H9 (cell line): ENCODE data around the gene PPP1R2B. TPM values are rescaled to one million over a fixed set of nuclear protein-coding genes. Genes with fewer than 3 reads are reported as not detected.

Experiments used
- DNase-seq: peaks from one replicate; pipeline ENCODE4 v3.0.0-alpha.2; 2017
- H2AFZ ChIP-seq: one replicate; pipeline ENCODE4 v1.6.1; 2013; ENCODE audit warnings: mild to moderate bottlenecking, low read length, control low read depth, moderate library complexity
- H2AK5ac ChIP-seq: 2 replicates; pipeline ENCODE4 v1.6.1; 2013; ENCODE audit warnings: low read length, control low read depth, mixed read lengths; ENCODE audit not compliant: insufficient read length
- H2BK120ac ChIP-seq: one replicate; pipeline ENCODE4 v1.6.1; 2013; ENCODE audit warnings: low read depth, mild to moderate bottlenecking, low read length, control low read depth, inconsistent platforms; ENCODE audit not compliant: poor library complexity, severe bottlenecking
- H2BK12ac ChIP-seq: 2 replicates; pipeline ENCODE4 v1.6.1; 2013; ENCODE audit warnings: low read length, control low read depth, mixed read lengths, low read depth; ENCODE audit not compliant: insufficient read length
- H2BK15ac ChIP-seq: 2 replicates; pipeline ENCODE4 v1.6.1; 2013; ENCODE audit warnings: low read depth, low read length, control low read depth
- H2BK20ac ChIP-seq: one replicate; pipeline ENCODE4 v1.6.1; 2013; ENCODE audit warnings: low read depth, mild to moderate bottlenecking, low read length, control low read depth, inconsistent platforms; ENCODE audit not compliant: poor library complexity, severe bottlenecking
- H2BK5ac ChIP-seq: 2 replicates; pipeline ENCODE4 v1.6.1; 2013; ENCODE audit warnings: low read length, control low read depth, mixed read lengths; ENCODE audit not compliant: insufficient read length
- H3K14ac ChIP-seq: 2 replicates; pipeline ENCODE4 v1.6.1; 2013; ENCODE audit warnings: low read length, control low read depth; ENCODE audit not compliant: insufficient read depth
- H3K18ac ChIP-seq: 2 replicates; pipeline ENCODE4 v1.6.1; 2013; ENCODE audit warnings: low read depth, mild to moderate bottlenecking, mixed read lengths, low read length, control low read depth; ENCODE audit not compliant: insufficient read length
- H3K23ac ChIP-seq: 2 replicates; pipeline ENCODE4 v1.6.1; 2013; ENCODE audit warnings: low read length, control low read depth, mixed read lengths, low read depth; ENCODE audit not compliant: insufficient read length
- H3K23me2 ChIP-seq: 2 replicates; pipeline ENCODE4 v1.6.1; 2013; ENCODE audit warnings: low read depth, mild to moderate bottlenecking, mixed read lengths, low read length, control low read depth; ENCODE audit not compliant: insufficient read length, poor library complexity, severe bottlenecking
- H3K27ac ChIP-seq: 2 replicates; pipeline ENCODE4 v1.5.1; 2013; ENCODE audit warnings: low read length, control low read depth, mixed read lengths, low read depth; ENCODE audit not compliant: insufficient read length
- H3K27me3 ChIP-seq: 2 replicates; pipeline ENCODE4 v1.6.1; 2013; ENCODE audit warnings: low read length, control low read depth, inconsistent platforms; ENCODE audit not compliant: insufficient read depth
- H3K4ac ChIP-seq: 2 replicates; pipeline ENCODE4 v1.6.1; 2013; ENCODE audit warnings: low read depth, mild to moderate bottlenecking, control low read depth, inconsistent platforms, low read length, moderate library complexity
- H3K4me1 ChIP-seq: 2 replicates; pipeline ENCODE4 v1.6.1; 2013; ENCODE audit warnings: low read length, control low read depth, inconsistent platforms; ENCODE audit not compliant: insufficient read depth
- H3K4me2 ChIP-seq: 2 replicates; pipeline ENCODE4 v1.6.1; 2013; ENCODE audit warnings: low read length, control low read depth, mixed read lengths; ENCODE audit not compliant: insufficient read length, insufficient read depth
- H3K56ac ChIP-seq: 2 replicates; pipeline ENCODE4 v1.6.1; 2013; ENCODE audit warnings: low read depth, mild to moderate bottlenecking, mixed read lengths, low read length, control low read depth; ENCODE audit not compliant: insufficient read length
- H3K79me1 ChIP-seq: 2 replicates; pipeline ENCODE4 v1.6.1; 2013; ENCODE audit warnings: low read depth, mild to moderate bottlenecking, moderate library complexity, low read length, control low read depth, inconsistent platforms; ENCODE audit not compliant: insufficient read depth, poor library complexity, severe bottlenecking
- H3K79me2 ChIP-seq: 2 replicates; pipeline ENCODE4 v1.6.1; 2013; ENCODE audit warnings: low read length, control low read depth, inconsistent platforms; ENCODE audit not compliant: insufficient read depth
- H3K9ac ChIP-seq: 2 replicates; pipeline ENCODE4 v1.6.1; 2013; ENCODE audit warnings: low read length, control low read depth, mixed read lengths; ENCODE audit not compliant: insufficient read length; ENCODE audit errors: extremely low read depth
- H3K9me3 ChIP-seq: one replicate; pipeline ENCODE4 v1.6.1; 2013; ENCODE audit warnings: low read depth, low read length, inconsistent platforms; ENCODE audit not compliant: control insufficient read depth
- H3T11ph ChIP-seq: one replicate; pipeline ENCODE4 v1.6.1; 2013; ENCODE audit warnings: mild to moderate bottlenecking, low read length, control low read depth, inconsistent platforms
- H4K20me1 ChIP-seq: one replicate; pipeline ENCODE4 v1.6.1; 2013; ENCODE audit not compliant: control insufficient read depth, insufficient read length, insufficient read depth
- H4K5ac ChIP-seq: 2 replicates; pipeline ENCODE4 v1.6.1; 2013; ENCODE audit warnings: low read depth, mild to moderate bottlenecking, mixed read lengths, low read length, control low read depth; ENCODE audit not compliant: insufficient read length
- H4K8ac ChIP-seq: replicated peaks from 2 replicates; pipeline ENCODE4 v1.6.1; 2013; ENCODE audit warnings: low read length, control low read depth, mixed read lengths, low read depth; ENCODE audit not compliant: insufficient read length
- H4K91ac ChIP-seq: 2 replicates; pipeline ENCODE4 v1.6.1; 2013; ENCODE audit warnings: low read depth, mild to moderate bottlenecking, moderate library complexity, mixed read lengths, low read length, control low read depth; ENCODE audit not compliant: insufficient read length
- H3K27ac Mint-ChIP-seq, 3 experiments: 2 replicates in 2 of 3; 3 replicates in 1 of 3; pipeline ENCODE4 v1.8.0; 2020 to 2021; ENCODE audit warnings: mixed read lengths in 3 of 3, mild to moderate bottlenecking in 1 of 3, moderate library complexity in 1 of 3
- H3K27me3 Mint-ChIP-seq: 2 replicates; pipeline ENCODE4 v1.8.0; 2021; ENCODE audit warnings: low read depth, mild to moderate bottlenecking, moderate library complexity, mixed read lengths
- H3K36me3 Mint-ChIP-seq, 3 experiments: 2 replicates in 2 of 3; 3 replicates in 1 of 3; pipeline ENCODE4 v1.8.0; 2020 to 2021; ENCODE audit warnings: low read depth in 3 of 3, mixed read lengths in 3 of 3; ENCODE audit not compliant: insufficient read depth in 1 of 3
- H3K4me1 Mint-ChIP-seq, 2 experiments: 2 replicates each; pipeline ENCODE4 v1.8.0; 2020; ENCODE audit warnings: mixed read lengths in 2 of 2
- H3K4me3 Mint-ChIP-seq, 2 experiments: 2 replicates in 1 of 2; 3 replicates in 1 of 2; pipeline ENCODE4 v1.8.0; 2020 to 2021; ENCODE audit warnings: mild to moderate bottlenecking in 2 of 2, mixed read lengths in 2 of 2, moderate library complexity in 1 of 2
- H3K9me3 Mint-ChIP-seq, 2 experiments: 2 replicates in 1 of 2; 3 replicates in 1 of 2; pipeline ENCODE4 v1.8.0; 2020; ENCODE audit warnings: mild to moderate bottlenecking in 2 of 2, mixed read lengths in 2 of 2, moderate library complexity in 1 of 2
- WGBS: extraction: QIAGEN DNeasy Blood & Tissue Kit; methylation state at CpG from one replicate; pipeline ENCODE4 v1.1.7; 2013; ENCODE audit warnings: missing lambda C conversion rate, low lambda C conversion rate, mixed read lengths; ENCODE audit not compliant: insufficient read length; ENCODE audit errors: extremely low coverage; 5-methylcytosine and 5-hydroxymethylcytosine counted together
- total RNA-seq: library from RNA; stranded (reverse); gene quantifications from 2 replicates; pipeline ENCODE4 v1.2.1, GENCODE V29; 2021
- TF ChIP-seq, protein P1 (sequence below): fragments of 200-600 bp; sonication (generic); conservative IDR thresholded peaks from 3 replicates; pipeline ENCODE4 v1.8.0; 2021; ENCODE audit warnings: antibody characterized with exemption, mild to moderate bottlenecking

PPP1R2B gene
- total RNA-seq, 1 experiment from 2014 or later, result not detected

DNA sequence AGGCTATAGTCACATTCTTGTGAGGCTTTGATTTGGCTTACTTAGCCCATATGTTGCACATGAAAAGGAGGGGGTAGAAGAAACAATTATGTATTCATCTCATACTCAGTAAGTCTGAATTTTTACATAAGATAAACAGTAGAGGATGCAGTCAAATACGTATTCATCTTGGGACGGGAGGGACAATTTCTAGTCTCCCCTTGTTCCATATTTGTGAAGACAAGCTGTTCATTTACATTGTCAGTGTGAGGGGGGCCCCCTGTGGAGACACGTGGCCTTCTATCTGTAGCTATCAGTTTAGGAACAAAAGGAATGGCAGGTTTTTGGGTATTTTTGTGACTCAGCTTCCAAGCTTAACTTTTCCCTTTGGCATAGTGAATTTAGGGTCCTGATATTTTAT is 49.2 kb upstream of the PPP1R2B start:
- peak overlapping the region in 1 of 2 experiments; percentile 39; a peak in 1 of 5 replicates for H3K4me3 Mint-ChIP-seq
- Histone ChIP-seq H3K4ac (no peak overlapping the region), H2BK120ac (no peak overlapping the region), H2AFZ (no peak overlapping the region), H3K14ac (no peak overlapping the region), H3K9ac (no peak overlapping the region), H3K9me3 (no peaks in the 10 kb centered on the region), H3K23me2 (no peaks in the 10 kb centered on the region), H3K23ac (no peak overlapping the region), H3K27ac (peak overlapping the region; percentile 84), H2BK20ac (peak overlapping the region; percentile 12), H4K91ac (no peak overlapping the region), H3K4me1 (peaks cover 12% of the 10 kb centered on the region), H3K79me1 (no peaks in the 10 kb centered on the region), H2BK5ac (no peak overlapping the region), H4K8ac (no peak overlapping the region), H2AK5ac (no peak overlapping the region), H4K5ac (no peak overlapping the region), H2BK15ac (no peak overlapping the region), H3K4me2 (no peak overlapping the region), H3K27me3 (no peaks in the 10 kb centered on the region), H3K18ac (no peak overlapping the region), H3T11ph (no peak overlapping the region), H3K79me2 (no peaks in the 10 kb centered on the region), H4K20me1 (no peaks in the 10 kb centered on the region), H3K56ac (no peak overlapping the region), H2BK12ac (no peak overlapping the region)
- peaks cover 79 to 81% of the 10 kb centered on the region in 2 experiments for H3K4me1 Mint-ChIP-seq
- peaks cover 3 to 11% (median 4%) of the 10 kb centered on the region in 3 experiments; a peak in 5 of 7 replicates for H3K36me3 Mint-ChIP-seq
- H3K27ac Mint-ChIP-seq, result peak overlapping the region; percentile 84 to 96 (median 94); a peak in 5 of 7 replicates
- TF ChIP-seq, protein P1, sequence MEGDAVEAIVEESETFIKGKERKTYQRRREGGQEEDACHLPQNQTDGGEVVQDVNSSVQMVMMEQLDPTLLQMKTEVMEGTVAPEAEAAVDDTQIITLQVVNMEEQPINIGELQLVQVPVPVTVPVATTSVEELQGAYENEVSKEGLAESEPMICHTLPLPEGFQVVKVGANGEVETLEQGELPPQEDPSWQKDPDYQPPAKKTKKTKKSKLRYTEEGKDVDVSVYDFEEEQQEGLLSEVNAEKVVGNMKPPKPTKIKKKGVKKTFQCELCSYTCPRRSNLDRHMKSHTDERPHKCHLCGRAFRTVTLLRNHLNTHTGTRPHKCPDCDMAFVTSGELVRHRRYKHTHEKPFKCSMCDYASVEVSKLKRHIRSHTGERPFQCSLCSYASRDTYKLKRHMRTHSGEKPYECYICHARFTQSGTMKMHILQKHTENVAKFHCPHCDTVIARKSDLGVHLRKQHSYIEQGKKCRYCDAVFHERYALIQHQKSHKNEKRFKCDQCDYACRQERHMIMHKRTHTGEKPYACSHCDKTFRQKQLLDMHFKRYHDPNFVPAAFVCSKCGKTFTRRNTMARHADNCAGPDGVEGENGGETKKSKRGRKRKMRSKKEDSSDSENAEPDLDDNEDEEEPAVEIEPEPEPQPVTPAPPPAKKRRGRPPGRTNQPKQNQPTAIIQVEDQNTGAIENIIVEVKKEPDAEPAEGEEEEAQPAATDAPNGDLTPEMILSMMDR, result no peak
- WGBS, result no CpG with 5 or more reads among the region's 3 CpGs
- DNase-seq, result peak; percentile 43
- H3K27me3 Mint-ChIP-seq, result no peaks in the 10 kb centered on the region
- H3K9me3 Mint-ChIP-seq, result peaks cover 7 to 9% of the 10 kb centered on the region in 2 experiments; a peak in 3 of 5 replicates
